WTC11 (cell line): Measurements from ENCODE around the gene RPL36A. TPM values are rescaled to one million over a fixed set of nuclear protein-coding genes. Genes with fewer than 3 reads are reported as not detected.

Experiments
- ATAC-seq: fragments of 200-7000 bp; cut with Tn5 transposase; 2 replicates; pipeline ENCODE4 v1.10.0; 2021; ENCODE audit warnings: mild to moderate bottlenecking, moderate library complexity
- CTCF ChIA-PET: fragments of 300-600 bp; sonication (Branson Sonifier 250); formaldehyde crosslinking; loops from one replicate; lab custom pipeline; 2021; ENCODE audit warnings: antibody characterized with exemption; lab: Charles Lee
- POLR2A ChIA-PET: fragments of 350-600 bp; sonication (Branson Sonifier 250); formaldehyde crosslinking; loops from one replicate; lab custom pipeline; 2021; ENCODE audit warnings: antibody characterized with exemption; lab: Charles Lee
- DNase-seq: peaks from one replicate; pipeline ENCODE4 v3.0.0; 2021; ENCODE audit warnings: low spot score
- H3K27ac Mint-ChIP-seq: 2 replicates; pipeline ENCODE4 v1.8.0; 2021; ENCODE audit warnings: mixed read lengths
- H3K27me3 Mint-ChIP-seq: 2 replicates; pipeline ENCODE4 v1.8.0; 2021; ENCODE audit warnings: low read depth, mild to moderate bottlenecking, moderate library complexity, mixed read lengths
- H3K36me3 Mint-ChIP-seq: 2 replicates; pipeline ENCODE4 v1.8.0; 2021; ENCODE audit warnings: mixed read lengths
- H3K4me1 Mint-ChIP-seq: 2 replicates; pipeline ENCODE4 v1.8.0; 2022; ENCODE audit warnings: mixed read lengths
- H3K4me3 Mint-ChIP-seq: 2 replicates; pipeline ENCODE4 v1.8.0; 2021; ENCODE audit warnings: mild to moderate bottlenecking, moderate library complexity, mixed read lengths
- H3K9me3 Mint-ChIP-seq: 2 replicates; pipeline ENCODE4 v1.8.0; 2021; ENCODE audit warnings: mixed read lengths
- AFF4 ChIP-seq: sonication (generic); formaldehyde crosslinking; IDR thresholded peaks from 2 replicates; pipeline ENCODE4 v1.8.1; 2023; ENCODE audit warnings: mild to moderate bottlenecking, missing genetic modification reagents, borderline replicate concordance
- ATF3 ChIP-seq: sonication (generic); formaldehyde crosslinking; conservative IDR thresholded peaks from 2 replicates; pipeline ENCODE4 v1.8.1; 2022; ENCODE audit warnings: mild to moderate bottlenecking, missing genetic modification reagents
- FOXK1 ChIP-seq: sonication (generic); formaldehyde crosslinking; IDR thresholded peaks from 2 replicates; pipeline ENCODE4 v1.8.0; 2022; ENCODE audit warnings: mild to moderate bottlenecking, moderate library complexity, missing genetic modification reagents
- NR2C2 ChIP-seq: sonication (generic); formaldehyde crosslinking; IDR thresholded peaks from 2 replicates; pipeline ENCODE4 v1.8.0; 2022; ENCODE audit warnings: mild to moderate bottlenecking, missing genetic modification reagents
- SP1 ChIP-seq: sonication (generic); formaldehyde crosslinking; conservative IDR thresholded peaks from 2 replicates; pipeline ENCODE4 v1.8.1; 2022; ENCODE audit warnings: missing genetic modification reagents
- TEAD1 ChIP-seq: sonication (generic); formaldehyde crosslinking; IDR thresholded peaks from 2 replicates; pipeline ENCODE4 v1.8.0; 2022; ENCODE audit warnings: mild to moderate bottlenecking, missing genetic modification reagents
- TEAD4 ChIP-seq: sonication (generic); formaldehyde crosslinking; IDR thresholded peaks from 2 replicates; pipeline ENCODE4 v1.8.0; 2022; ENCODE audit warnings: mild to moderate bottlenecking, missing genetic modification reagents
- TP53 ChIP-seq: sonication (generic); formaldehyde crosslinking; IDR thresholded peaks from 2 replicates; pipeline ENCODE4 v1.8.1; 2023; ENCODE audit warnings: mild to moderate bottlenecking, missing genetic modification reagents
- USF1 ChIP-seq: sonication (generic); formaldehyde crosslinking; IDR thresholded peaks from 2 replicates; pipeline ENCODE4 v1.8.0; 2022; ENCODE audit warnings: mild to moderate bottlenecking, missing genetic modification reagents
- ZMAT4 ChIP-seq: fragments of 250-450 bp; sonication (Bioruptor Pico); IDR thresholded peaks from 2 replicates; pipeline ENCODE4 v1.9.0; 2021; ENCODE audit warnings: mild to moderate bottlenecking
- ZNF232 ChIP-seq: sonication (generic); formaldehyde crosslinking; IDR thresholded peaks from 2 replicates; pipeline ENCODE4 v1.8.0; 2022; ENCODE audit warnings: mild to moderate bottlenecking, missing genetic modification reagents
- ZNF263 ChIP-seq: sonication (generic); formaldehyde crosslinking; IDR thresholded peaks from 2 replicates; pipeline ENCODE4 v1.8.1; 2022; ENCODE audit warnings: low read depth, mild to moderate bottlenecking, moderate library complexity, missing genetic modification reagents
- ZNF281 ChIP-seq: sonication (generic); formaldehyde crosslinking; IDR thresholded peaks from 2 replicates; pipeline ENCODE4 v1.8.0; 2023; ENCODE audit warnings: mild to moderate bottlenecking, missing genetic modification reagents
- ZNF396 ChIP-seq: fragments of 250-450 bp; sonication (Bioruptor Pico); IDR thresholded peaks from 2 replicates; pipeline ENCODE4 v1.8.0; 2021; ENCODE audit warnings: mild to moderate bottlenecking, moderate library complexity, borderline replicate concordance
- ZNF512 ChIP-seq: sonication (generic); formaldehyde crosslinking; IDR thresholded peaks from 2 replicates; pipeline ENCODE4 v1.8.1; 2022; ENCODE audit warnings: missing genetic modification reagents, borderline replicate concordance
- total RNA-seq: library from RNA; stranded (reverse); gene quantifications from 3 replicates; pipeline ENCODE4 v1.2.3, GENCODE V29; 2021

RPL36A gene
- total RNA-seq, 1 experiment from 2014 or later = 320 TPM

- TF ChIP-seq TEAD4 (CRISPR knock-in tag) (no peak), TEAD1 (CRISPR knock-in tag) (no peak), ZNF263 (CRISPR knock-in tag) (no peak), ZNF396 (CRISPR knock-in tag) (no peak), ATF3 (CRISPR knock-in tag) (no peak), AFF4 (CRISPR knock-in tag) (no peak), SP1 (CRISPR knock-in tag) (no peak), ZNF281 (CRISPR knock-in tag) (no peak), USF1 (CRISPR knock-in tag) (no peak), FOXK1 (CRISPR knock-in tag) (no peak)
- TF ChIP-seq, all 79 proteins: peak for 0
These were observed 37.1 kb downstream of the RPL36A start (continued) for GRCh38 chrX:101427954-101428353.

GRCh38 chrX:101429934-101430333 lies 39.1 kb downstream of the RPL36A start:
- TF ChIP-seq TP53 (CRISPR knock-in tag) (no peak), ZNF512 (CRISPR knock-in tag) (no peak), ZNF232 (no peak), NR2C2 (CRISPR knock-in tag) (no peak), ZMAT4 (CRISPR knock-in tag) (no peak)
- TF ChIP-seq, all 79 proteins: peak for 0
- Mint-ChIP-seq H3K4me1 (no peaks in the 10 kb centered on the region), H3K27me3 (no peaks in the 10 kb centered on the region; the same call in 1 of the 2 replicates), H3K4me3 (no peak overlapping the region), H3K9me3 (peaks cover 17% of the 10 kb centered on the region), H3K36me3 (peaks cover 50% of the 10 kb centered on the region), H3K27ac (no peak overlapping the region)
- ATAC-seq (no peak), DNase-seq (no peak)
- ChIA-PET CTCF (interaction anchor here (0.7 kb wide), 1 partner anchor 15 kb away, joined by 3 read pairs; no protein-coding TSS in a partner anchor), POLR2A (no interaction called here)
